Mucosa of stomach (tissue), 1 donor: ENCODE data around the gene HSPG2.

Source experiments
- H3K27me3 ChIP-seq: one replicate; pipeline ENCODE4 v1.7.0; 2013; ENCODE audit warnings: mild to moderate bottlenecking, low read length; ENCODE audit not compliant: control insufficient read depth, insufficient read depth
- H3K36me3 ChIP-seq: one replicate; pipeline ENCODE4 v1.7.0; 2013; ENCODE audit warnings: low read length; ENCODE audit not compliant: control insufficient read depth, insufficient read depth
- H3K4me1 ChIP-seq: one replicate; pipeline ENCODE4 v1.7.0; 2013; ENCODE audit warnings: mild to moderate bottlenecking, low read length; ENCODE audit not compliant: control insufficient read depth, insufficient read depth
- H3K4me3 ChIP-seq: one replicate; pipeline ENCODE4 v1.7.0; 2013; ENCODE audit warnings: low read length
- H3K9ac ChIP-seq: one replicate; pipeline ENCODE4 v1.7.0; 2013; ENCODE audit warnings: mild to moderate bottlenecking, low read length, moderate library complexity
- H3K9me3 ChIP-seq: one replicate; pipeline ENCODE4 v1.7.0; 2013; ENCODE audit warnings: mild to moderate bottlenecking, low read length, moderate library complexity; ENCODE audit not compliant: control insufficient read depth
- donor health status: Pancreatic carcinoma.

Gene HSPG2

GRCh38 chr1:21852282-21853130 is 84.6 kb downstream of the HSPG2 start:
- Histone ChIP-seq H3K9ac (no peak overlapping the region), H3K36me3 (peaks cover 27% of the 10 kb centered on the region)

GRCh38 chr1:21851430-21852250 is 85.5 kb downstream of the HSPG2 start:
- H3K4me3 ChIP-seq = no peak overlapping the region
- peaks cover 19% of the 10 kb centered on the region for H3K36me3 ChIP-seq
- H3K27me3 ChIP-seq = no peaks in the 10 kb centered on the region
- no peaks in the 10 kb centered on the region for H3K9me3 ChIP-seq
- H3K4me1 ChIP-seq = no peaks in the 10 kb centered on the region
- no peak overlapping the region for H3K9ac ChIP-seq

More at GRCh38 chr1:21852282-21853130, 84.6 kb downstream of the HSPG2 start:
- Histone ChIP-seq H3K4me3 (no peak overlapping the region), H3K4me1 (no peaks in the 10 kb centered on the region), H3K27me3 (no peaks in the 10 kb centered on the region), H3K9me3 (no peaks in the 10 kb centered on the region)

GRCh38 chr1:21849909-21850576 is 87.1 kb downstream of the HSPG2 start:
- H3K36me3 ChIP-seq = peaks cover 17% of the 10 kb centered on the region
- H3K4me1 ChIP-seq = no peaks in the 10 kb centered on the region
- H3K9me3 ChIP-seq = no peaks in the 10 kb centered on the region
- H3K9ac ChIP-seq = no peak overlapping the region
- no peak overlapping the region for H3K4me3 ChIP-seq
- no peaks in the 10 kb centered on the region for H3K27me3 ChIP-seq

GRCh38 chr1:21848524-21849174 is 88.5 kb downstream of the HSPG2 start:
- no peaks in the 10 kb centered on the region for H3K27me3 ChIP-seq
- H3K36me3 ChIP-seq = peaks cover 17% of the 10 kb centered on the region
- H3K4me3 ChIP-seq = no peak overlapping the region
- no peaks in the 10 kb centered on the region for H3K9me3 ChIP-seq
- H3K4me1 ChIP-seq = no peaks in the 10 kb centered on the region
- H3K9ac ChIP-seq = no peak overlapping the region

GRCh38 chr1:21847223-21848205 is 89.6 kb downstream of the HSPG2 start:
- H3K36me3 ChIP-seq = peaks cover 14% of the 10 kb centered on the region

GRCh38 chr1:21845646-21846641 is 91.2 kb downstream of the HSPG2 start:
- Histone ChIP-seq H3K9ac (no peak overlapping the region), H3K36me3 (peaks cover 9% of the 10 kb centered on the region), H3K4me3 (no peak overlapping the region), H3K9me3 (no peaks in the 10 kb centered on the region), H3K4me1 (no peaks in the 10 kb centered on the region), H3K27me3 (no peaks in the 10 kb centered on the region)

More at GRCh38 chr1:21847223-21848205, 89.6 kb downstream of the HSPG2 start:
- H3K9me3 ChIP-seq = no peaks in the 10 kb centered on the region
- no peaks in the 10 kb centered on the region for H3K27me3 ChIP-seq
- no peaks in the 10 kb centered on the region for H3K4me1 ChIP-seq
- no peak overlapping the region for H3K9ac ChIP-seq
- H3K4me3 ChIP-seq = no peak overlapping the region

- Histone ChIP-seq H3K36me3 (peaks cover 11% of the 10 kb centered on the region), H3K27me3 (no peaks in the 10 kb centered on the region), H3K4me1 (no peaks in the 10 kb centered on the region), H3K4me3 (no peak overlapping the region), H3K9ac (no peak overlapping the region), H3K9me3 (no peaks in the 10 kb centered on the region)
Observed at GRCh38 chr1:21843996-21844395, 93.1 kb downstream of the HSPG2 start.

GRCh38 chr1:21843208-21843607 is 93.9 kb downstream of the HSPG2 start:
- Histone ChIP-seq H3K4me3 (no peak overlapping the region), H3K36me3 (peaks cover 11% of the 10 kb centered on the region), H3K27me3 (no peaks in the 10 kb centered on the region), H3K4me1 (no peaks in the 10 kb centered on the region), H3K9ac (no peak overlapping the region), H3K9me3 (no peaks in the 10 kb centered on the region)

- peaks cover 11% of the 10 kb centered on the region for H3K36me3 ChIP-seq
- no peaks in the 10 kb centered on the region for H3K4me1 ChIP-seq
- H3K4me3 ChIP-seq = no peak overlapping the region
- H3K9ac ChIP-seq = no peak overlapping the region
- H3K9me3 ChIP-seq = no peaks in the 10 kb centered on the region
- no peaks in the 10 kb centered on the region for H3K27me3 ChIP-seq
Observed at GRCh38 chr1:21842606-21843162, 94.4 kb downstream of the HSPG2 start.
